ENCODE results near the gene KLHL17.

- TF ChIP-seq EZH2phosphoT487 (IDR thresholded peaks at IDR 0.05; ENCODE audit: insufficient read depth, low read depth) = no peak
- no peak for TF ChIP-seq EZH2 (IDR thresholded peaks at IDR 0.05; ENCODE audit: insufficient read depth, poor library complexity, severe bottlenecking)
Observed at GRCh38 chr1:981491-981954, 21.1 kb downstream of the KLHL17 start.

Data from GM23248 (cell line).